ENCODE results near the gene CCDC170.

DNA sequence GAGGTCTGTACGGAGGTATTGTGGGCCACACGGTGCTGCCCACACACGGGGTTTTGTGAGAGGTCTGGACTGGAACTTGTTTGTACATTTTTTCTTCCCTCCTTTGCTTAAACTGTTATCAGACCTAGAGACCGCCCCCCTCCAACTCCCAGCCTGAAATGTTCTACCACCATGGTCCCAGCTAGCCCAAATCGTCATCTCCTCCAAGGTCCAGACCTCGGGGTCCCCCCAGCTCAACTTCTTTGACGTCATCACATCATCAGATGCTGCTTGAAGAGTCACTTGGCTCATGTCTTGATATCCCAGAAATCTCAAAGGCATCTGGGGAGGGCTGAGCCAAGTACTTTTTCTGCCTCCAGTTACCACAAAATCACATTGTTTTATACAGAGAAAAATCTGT lies 2.8 kb upstream of the CCDC170 start:
- TF ChIP-seq, protein P1, sequence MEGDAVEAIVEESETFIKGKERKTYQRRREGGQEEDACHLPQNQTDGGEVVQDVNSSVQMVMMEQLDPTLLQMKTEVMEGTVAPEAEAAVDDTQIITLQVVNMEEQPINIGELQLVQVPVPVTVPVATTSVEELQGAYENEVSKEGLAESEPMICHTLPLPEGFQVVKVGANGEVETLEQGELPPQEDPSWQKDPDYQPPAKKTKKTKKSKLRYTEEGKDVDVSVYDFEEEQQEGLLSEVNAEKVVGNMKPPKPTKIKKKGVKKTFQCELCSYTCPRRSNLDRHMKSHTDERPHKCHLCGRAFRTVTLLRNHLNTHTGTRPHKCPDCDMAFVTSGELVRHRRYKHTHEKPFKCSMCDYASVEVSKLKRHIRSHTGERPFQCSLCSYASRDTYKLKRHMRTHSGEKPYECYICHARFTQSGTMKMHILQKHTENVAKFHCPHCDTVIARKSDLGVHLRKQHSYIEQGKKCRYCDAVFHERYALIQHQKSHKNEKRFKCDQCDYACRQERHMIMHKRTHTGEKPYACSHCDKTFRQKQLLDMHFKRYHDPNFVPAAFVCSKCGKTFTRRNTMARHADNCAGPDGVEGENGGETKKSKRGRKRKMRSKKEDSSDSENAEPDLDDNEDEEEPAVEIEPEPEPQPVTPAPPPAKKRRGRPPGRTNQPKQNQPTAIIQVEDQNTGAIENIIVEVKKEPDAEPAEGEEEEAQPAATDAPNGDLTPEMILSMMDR (IDR thresholded peaks at IDR 0.05; ENCODE audit: low read length) = no peak
- no peak for TF ChIP-seq EZH2 (IDR thresholded peaks at IDR 0.05; ENCODE audit: borderline replicate concordance, low read length)
